Kidney tubule cell (primary cell): Measurements from ENCODE around the gene MPDU1.

Source experiments
- DNase-seq: peaks from one replicate; pipeline ENCODE4 v3.0.0-alpha.2; 2018; ENCODE audit warnings: low spot score

Gene MPDU1

DNA sequence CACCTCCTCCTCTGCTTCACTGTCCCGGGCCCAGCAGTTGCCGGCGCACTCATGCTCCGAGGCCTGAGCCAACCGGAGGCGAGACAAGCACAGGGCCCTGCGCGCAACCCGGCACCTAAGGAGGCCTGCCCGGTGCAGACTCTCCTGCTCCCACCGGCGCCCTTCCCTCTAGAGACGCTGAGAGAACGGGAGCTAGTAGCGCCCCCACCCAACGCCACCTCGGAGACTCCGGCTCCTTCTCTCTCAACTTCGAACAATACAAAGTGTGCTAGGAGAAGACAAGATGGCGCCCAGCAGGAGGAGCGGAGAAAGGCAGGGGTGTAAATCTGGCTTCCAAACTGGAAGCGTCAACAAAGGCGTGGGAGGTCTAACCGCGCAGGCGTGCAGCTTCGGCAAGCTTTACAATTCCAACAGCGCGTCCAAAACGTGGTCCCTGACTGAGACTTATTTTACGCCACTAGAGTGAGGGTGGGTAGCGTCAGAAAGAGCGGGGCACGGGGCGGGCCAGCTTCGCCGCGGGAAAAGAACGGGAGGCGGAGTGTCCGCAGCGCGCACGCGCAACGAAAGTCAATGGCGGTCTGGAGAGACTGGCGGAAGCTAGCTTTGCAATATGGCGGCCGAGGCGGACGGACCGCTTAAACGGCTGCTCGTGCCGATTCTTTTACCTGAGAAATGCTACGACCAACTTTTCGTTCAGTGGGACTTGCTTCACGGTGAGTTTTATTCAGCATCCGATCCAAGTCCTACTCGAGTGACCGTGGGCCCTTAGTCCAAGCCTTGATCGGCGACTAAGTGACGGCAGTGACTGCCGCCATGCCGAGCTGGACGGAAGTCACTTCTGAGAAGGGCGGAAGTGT lies at the start of gene MPDU1:
Gene MPDU1 (plus strand): TSS at position 600 of the 857 bp plus-strand sequence. CDS start 11 bp downstream, at position 611.
- DNase-seq, result peak; percentile 96

DNA sequence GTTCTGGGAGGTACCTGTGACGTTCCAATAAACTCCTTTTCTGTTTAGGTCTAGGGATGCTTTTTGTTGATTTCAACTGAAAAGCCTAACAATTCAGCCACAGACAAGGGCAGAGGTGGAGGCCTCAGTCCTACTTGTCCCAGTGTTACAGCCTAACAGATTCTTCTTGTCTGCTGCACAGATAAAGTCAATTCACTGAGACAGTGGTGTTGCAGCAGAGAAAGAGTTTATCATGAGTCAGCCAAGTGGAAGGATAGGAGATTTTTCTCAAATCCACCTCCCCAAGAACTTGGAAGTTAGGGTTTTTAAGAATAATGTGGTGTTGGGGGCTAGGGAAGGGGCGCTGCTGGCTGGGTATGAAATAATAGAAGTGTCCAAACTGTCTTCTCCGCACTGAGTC lies 45.6 kb upstream of the MPDU1 start:
- DNase-seq, result no peak

DNA sequence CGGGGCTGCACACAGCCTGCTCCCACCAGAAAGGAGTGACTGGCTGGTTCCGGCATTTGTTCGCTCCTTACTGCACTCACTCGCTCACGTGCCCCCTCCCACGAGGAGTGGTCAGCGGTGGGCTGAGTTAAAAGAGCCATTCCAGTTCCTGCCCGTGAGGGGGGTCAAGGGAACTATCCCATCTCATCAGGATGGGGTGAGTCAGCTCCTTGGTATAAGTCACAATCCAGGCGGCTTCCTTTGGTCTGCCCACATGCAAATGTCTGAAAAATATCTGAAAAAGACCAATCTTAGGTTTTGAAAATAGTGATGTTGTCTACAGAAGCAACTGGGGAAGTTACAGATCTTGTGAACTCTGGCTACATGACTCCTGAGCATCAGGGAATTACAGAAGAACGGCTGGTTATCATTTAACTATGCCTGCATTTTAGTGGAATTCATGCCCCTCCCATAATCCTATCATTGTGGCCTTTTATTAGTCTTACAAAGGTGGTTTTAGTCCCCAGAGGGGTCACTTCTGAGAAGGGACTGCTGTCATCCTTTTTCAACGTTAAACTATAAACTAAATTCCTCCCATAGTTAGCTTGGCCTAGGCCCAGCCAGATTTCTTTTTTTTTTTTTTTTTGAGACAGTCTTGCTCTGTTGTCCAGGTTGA lies 44.6 kb upstream of the MPDU1 start:
- peak; percentile 67 for DNase-seq

DNA sequence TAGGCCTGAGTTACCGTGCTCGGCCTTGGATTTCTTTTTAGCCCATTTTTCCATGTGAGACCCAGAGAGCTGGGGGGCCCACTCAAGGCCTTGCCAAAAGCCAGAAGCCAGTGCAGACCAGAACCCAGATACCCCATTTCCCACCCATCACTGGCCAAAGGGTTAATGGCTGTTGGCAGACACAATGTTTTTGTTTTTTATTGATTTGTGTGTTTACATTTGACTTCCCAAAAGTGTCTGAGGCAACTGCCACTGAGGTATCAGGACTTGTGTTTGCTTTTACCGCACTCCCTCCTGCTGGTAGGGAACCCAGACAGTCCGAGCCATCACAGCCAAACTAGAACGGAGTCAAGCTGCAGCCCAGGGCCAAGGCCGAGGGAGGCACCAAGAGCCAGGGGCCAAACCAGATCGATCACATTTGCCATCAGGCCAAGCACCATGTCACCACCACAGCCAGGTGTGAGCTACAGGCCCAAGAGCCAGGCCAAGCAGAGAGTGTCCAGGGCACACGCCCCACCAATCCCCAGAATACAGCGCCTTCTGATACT lies 42.5 kb upstream of the MPDU1 start:
- DNase-seq, result no peak

DNA sequence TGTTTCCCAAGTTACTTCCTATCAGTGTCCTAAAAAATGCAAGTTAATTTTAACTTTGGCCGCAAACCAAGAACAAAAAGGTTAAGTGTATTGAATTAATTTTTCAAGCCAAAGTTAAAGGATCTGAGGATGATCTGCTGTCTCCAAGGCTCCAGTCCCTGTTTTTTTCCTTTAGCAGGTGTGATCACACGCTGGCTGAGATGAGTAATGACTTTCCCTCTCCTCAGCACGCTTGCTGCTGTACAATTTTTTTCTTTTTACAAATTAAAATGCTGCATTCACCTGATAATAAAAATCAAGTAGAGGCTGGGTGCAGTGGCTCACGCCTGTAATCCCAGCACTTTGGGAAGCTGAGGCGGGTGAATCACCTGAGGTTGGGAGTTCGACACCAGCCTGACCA lies 38.7 kb upstream of the MPDU1 start:
- no peak for DNase-seq

DNA sequence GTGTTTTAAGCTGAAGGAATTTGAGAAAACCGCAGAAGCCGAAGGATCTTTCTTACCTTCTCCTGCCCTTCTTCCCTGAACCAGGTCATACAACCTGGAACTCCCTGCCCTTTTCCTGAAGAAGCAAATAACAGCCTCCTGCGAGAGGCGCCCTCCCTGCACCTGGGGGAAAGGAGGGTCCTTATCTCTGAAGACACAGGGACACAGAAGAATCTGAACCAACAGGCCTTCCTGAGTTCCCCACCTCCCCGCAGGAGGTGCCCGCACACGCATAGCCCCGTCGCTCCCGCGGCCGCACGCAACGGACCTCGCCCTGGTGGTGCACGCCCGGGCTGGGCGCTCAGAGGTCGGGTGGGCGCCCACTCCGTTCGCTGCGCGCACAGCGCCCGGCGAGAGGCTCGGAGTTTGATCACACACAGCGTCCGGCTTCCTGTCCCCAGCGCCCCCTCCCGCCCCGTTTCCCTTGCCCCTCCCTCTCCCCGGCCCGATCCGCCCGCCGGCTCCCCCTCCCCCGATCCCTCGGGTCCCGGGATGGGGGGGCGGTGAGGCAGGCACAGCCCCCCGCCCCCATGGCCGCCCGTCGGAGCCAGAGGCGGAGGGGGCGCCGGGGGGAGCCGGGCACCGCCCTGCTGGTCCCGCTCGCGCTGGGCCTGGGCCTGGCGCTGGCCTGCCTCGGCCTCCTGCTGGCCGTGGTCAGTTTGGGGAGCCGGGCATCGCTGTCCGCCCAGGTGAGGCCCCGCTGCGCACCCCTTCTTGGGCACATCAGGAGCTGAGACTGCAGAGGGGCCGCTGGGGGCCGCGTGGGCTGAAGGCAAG lies 34.9 kb upstream of the MPDU1 start, which contains the start of gene TNFSF12:
Gene TNFSF12 (plus strand): TSS at position 474 of the 816 bp plus-strand sequence. CDS start 96 bp downstream, at position 570.
- peak; percentile 44 for DNase-seq

DNA sequence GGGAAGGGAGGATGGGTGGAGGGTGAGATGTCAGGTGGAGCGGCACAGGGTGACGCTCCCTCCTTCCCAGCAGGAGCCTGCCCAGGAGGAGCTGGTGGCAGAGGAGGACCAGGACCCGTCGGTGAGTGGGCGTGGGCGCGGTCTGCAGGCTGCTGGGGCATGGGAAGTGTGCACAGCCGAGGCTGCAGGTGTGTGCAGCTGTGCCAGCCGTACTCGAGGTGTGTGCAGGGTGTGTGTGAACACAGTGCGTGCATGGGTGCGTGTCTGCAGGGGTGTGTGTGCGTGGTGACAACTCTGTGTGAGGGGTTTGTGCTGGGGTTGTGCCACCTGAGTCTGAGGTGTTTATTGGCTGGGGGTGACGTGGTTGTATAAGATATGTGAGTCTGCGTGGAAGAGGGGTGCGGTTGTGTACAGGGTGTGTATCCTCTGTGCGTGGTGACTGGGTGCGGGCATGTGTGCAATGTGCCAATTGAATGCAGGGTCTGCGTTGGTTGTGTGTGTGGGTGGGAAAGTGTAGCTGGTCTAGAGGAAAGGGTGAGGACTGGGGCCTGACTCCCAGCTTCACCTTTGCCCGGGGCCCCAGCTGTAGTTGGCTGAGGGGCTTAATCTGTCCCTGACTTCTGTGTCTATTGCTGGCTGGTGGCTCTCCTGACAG lies 34.1 kb upstream of the MPDU1 start:
- peak; percentile 36 for DNase-seq

DNA sequence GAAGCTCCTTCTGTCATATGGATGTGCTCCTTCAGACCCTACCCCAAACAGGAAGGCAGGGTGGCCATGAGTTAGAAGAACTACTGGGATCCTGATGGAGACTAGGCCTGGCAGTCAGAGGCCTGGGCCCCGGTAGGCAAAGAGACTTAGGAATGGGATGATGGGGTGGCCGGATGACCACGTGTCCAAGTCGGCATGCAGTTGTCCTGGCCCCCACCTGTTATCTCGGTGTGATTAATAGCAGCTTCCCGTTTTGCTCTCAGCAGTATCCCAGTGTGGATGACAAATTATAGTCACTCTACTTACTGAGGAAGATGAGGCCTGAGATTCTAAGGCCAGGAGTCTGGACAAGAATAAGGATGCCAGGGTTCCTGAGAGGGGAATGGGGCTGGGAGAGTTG lies 33.3 kb upstream of the MPDU1 start:
- DNase-seq, result no peak

DNA sequence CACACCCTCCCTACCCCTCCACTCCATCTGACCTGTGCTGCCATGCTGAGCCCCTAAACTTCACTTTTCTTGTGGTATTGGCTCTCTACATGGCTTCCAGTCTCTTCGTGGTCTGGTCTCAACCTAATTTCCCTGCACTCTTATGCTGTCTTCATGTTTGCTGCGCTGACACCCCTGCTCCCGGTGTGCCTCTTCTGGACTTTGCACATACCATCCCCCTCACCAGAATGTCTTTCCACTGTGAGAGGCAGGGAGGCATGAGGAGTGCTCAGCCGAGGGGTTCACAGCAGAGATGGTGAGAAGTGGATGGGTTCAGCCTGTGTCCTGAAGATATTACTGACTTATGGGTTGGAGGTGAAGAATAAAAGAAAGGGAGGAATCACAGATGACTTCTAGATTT lies 32.3 kb upstream of the MPDU1 start:
- DNase-seq, result no peak

DNA sequence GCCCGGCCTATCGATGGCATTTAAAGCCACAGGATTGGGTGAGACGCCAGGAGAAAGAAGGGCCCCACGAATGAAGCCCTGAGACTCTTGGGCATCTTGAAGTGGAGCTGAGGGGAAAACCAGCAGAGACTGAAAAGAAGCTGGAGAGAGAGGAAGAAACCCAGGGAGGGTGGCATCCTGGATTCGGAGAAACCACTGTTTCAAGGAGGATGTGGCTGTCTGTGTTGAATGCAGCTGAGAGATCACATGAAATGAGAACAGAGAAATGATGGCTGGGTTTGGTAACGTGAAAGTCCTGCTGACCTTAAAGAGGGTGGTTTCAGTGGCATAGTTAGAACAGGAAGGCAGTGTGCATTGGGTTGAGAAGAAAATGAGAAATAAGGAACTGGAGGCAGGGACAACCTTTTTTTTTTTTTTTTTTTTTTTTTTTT lies 31.0 kb upstream of the MPDU1 start:
- DNase-seq, result no peak

DNA sequence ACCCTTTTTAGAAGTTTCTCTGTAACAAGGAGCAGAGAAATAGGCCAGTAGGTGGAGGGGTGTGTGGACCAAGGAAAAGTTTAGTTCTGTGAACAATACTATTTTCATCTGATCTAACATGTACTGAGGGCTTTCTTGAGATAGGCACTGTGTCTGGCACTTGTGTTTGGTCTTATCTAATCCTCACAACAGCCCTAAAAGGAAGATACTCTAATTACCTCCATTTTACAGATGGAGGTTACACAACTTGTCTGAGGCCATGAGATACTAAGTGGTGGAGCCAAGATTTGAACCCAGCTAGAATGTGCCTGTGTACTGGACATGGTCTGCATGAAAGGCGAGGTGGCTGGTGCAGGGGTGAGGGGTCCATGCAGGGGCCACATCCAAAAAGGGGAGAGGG lies 30.3 kb upstream of the MPDU1 start:
- DNase-seq, result no peak

DNA sequence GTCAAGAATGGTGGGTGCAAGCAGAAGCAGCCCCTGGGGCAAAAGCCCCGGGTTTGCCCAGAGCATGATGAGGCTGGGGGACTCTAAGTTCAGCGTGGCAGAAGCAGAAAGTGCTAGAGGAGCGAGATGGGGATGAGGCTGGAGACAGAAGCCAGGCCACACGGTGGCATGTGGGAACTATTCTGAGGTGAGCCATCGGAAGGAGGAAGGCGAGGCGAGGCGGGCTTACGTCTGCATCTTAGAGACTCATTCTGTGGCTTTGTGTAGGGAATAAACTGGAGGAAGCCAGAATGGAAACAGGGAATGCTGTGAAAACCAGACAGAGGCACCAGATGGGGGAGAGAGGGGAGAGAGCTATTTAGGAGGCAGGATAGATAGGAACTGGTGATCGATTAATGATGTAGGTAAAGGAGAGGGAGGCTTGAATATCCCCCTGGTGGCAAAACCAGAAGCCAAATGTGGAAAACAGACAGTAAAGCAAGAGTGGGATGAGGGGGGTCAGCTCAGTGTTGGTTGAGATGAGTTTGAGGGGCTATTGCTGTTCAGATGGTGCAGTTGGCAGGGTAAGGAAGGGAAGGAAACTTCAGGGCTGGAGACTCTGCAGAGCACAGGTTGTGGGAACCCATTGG lies 28.2 kb upstream of the MPDU1 start:
- no peak for DNase-seq

DNA sequence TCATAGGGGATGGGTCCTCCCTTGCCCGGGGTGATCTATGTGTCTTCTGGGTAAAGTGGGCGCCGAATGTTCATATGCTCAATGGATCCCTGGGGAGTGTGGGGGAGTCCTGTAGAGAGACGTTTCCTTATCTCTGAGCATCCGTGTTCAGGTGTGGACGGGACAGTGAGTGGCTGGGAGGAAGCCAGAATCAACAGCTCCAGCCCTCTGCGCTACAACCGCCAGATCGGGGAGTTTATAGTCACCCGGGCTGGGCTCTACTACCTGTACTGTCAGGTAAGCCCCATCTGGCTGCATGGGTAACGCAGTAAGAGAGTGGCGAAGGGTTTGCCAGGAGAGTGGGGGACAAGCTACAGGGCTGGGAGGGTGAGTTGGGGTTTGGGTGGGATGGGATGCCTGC lies 27.0 kb upstream of the MPDU1 start:
- no peak for DNase-seq

DNA sequence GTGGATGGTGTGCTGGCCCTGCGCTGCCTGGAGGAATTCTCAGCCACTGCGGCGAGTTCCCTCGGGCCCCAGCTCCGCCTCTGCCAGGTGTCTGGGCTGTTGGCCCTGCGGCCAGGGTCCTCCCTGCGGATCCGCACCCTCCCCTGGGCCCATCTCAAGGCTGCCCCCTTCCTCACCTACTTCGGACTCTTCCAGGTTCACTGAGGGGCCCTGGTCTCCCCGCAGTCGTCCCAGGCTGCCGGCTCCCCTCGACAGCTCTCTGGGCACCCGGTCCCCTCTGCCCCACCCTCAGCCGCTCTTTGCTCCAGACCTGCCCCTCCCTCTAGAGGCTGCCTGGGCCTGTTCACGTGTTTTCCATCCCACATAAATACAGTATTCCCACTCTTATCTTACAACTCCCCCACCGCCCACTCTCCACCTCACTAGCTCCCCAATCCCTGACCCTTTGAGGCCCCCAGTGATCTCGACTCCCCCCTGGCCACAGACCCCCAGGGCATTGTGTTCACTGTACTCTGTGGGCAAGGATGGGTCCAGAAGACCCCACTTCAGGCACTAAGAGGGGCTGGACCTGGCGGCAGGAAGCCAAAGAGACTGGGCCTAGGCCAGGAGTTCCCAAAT lies 26.4 kb upstream of the MPDU1 start:
- no peak for DNase-seq

DNA sequence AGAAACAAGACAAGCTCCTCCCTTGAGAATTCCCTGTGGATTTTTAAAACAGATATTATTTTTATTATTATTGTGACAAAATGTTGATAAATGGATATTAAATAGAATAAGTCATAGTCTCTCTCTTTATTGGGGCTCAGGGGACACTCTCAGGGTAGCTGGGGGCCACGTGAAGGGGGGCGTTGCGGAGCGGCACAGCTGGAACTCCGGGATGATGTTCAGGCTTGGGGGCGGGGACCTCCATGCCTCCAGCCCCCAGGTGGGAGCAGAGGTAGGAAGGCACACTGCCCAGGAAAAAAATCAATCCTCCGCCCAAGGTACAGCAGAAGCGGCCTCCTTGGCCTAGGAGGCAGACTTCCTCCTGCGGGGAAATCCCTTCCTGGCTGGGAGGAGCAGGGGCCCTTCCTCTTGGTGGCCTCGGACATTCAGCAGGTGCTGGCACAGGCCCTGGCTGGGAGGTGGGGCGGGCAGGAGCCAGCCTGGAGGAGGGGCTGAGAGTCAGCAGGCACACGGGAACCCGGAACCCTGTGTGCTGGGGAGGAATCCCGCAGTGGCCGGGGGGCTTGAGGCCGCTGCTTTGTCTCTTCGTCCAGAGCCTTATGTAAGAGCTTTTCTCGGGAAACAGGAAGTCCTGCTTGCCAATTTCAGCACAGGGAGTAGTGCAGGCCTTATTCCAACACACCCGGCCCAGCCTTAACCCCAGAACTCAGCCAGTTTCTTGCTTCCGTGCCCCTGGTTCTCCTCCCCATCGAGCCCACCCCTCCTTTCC lies 25.7 kb upstream of the MPDU1 start:
- DNase-seq, result peak; percentile 94

DNA sequence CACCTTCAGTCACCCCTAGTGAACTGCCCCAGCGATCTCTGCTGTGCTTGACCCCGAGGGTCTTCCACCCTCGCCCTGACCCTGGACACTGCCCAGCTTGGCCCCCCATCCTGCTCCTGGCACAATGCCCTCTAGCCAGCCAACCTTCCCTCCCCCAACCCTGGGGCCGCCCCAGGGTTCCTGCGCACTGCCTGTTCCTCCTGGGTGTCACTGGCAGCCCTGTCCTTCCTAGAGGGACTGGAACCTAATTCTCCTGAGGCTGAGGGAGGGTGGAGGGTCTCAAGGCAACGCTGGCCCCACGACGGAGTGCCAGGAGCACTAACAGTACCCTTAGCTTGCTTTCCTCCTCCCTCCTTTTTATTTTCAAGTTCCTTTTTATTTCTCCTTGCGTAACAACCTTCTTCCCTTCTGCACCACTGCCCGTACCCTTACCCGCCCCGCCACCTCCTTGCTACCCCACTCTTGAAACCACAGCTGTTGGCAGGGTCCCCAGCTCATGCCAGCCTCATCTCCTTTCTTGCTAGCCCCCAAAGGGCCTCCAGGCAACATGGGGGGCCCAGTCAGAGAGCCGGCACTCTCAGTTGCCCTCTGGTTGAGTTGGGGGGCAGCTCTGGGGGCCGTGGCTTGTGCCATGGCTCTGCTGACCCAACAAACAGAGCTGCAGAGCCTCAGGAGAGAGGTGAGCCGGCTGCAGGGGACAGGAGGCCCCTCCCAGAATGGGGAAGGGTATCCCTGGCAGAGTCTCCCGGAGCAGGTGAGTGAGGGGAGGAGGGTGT lies 24.9 kb upstream of the MPDU1 start, which contains the start of gene TNFSF13:
Gene TNFSF13 (plus strand): TSS at position 207 of the 776 bp plus-strand sequence. CDS start 290 bp downstream, at position 497.
- peak; percentile 41 for DNase-seq

DNA sequence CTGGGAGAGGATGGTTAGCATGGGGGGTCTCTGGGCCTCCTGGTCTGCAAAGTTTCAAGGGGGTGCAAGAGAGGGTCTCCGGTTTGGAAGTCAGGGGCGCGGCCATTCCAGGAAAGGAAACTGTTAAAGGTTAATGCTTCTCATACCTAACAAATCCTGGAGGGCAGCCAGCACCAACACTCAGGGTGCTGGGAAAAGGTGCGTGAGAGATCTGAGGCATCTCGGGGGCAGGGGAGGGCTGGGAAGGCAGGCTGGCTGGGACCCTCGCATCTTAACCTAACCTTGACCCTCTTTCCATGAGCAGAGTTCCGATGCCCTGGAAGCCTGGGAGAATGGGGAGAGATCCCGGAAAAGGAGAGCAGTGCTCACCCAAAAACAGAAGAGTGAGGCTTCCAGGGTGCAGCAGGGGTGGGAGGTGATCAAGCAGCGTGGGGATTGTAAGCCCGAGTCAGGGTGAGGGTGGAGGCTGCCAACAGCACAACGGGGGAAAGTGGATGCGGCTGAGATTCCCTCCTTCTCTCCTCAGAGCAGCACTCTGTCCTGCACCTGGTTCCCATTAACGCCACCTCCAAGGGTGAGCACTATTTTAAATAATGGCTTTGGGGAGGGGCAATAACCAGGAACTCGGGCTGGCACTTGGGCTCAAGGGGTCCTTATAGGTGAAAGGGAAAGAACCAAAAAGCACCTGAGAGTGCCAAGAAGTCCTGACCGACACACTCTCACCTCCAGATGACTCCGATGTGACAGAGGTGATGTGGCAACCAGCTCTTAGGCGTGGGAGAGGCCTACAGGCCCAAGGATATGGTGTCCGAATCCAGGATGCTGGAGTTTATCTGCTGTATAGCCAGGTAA lies 24.1 kb upstream of the MPDU1 start:
- DNase-seq, result peak; percentile 47
